ENCODE data around the gene SLC2A9. TPM values are rescaled to one million over a fixed set of nuclear protein-coding genes. Genes with fewer than 3 reads are reported as not detected.

SLC2A9 gene
- total RNA-seq, 6 donors from 2014 or later, result 5.4 to 25.1 (median 13.0) TPM

DNA sequence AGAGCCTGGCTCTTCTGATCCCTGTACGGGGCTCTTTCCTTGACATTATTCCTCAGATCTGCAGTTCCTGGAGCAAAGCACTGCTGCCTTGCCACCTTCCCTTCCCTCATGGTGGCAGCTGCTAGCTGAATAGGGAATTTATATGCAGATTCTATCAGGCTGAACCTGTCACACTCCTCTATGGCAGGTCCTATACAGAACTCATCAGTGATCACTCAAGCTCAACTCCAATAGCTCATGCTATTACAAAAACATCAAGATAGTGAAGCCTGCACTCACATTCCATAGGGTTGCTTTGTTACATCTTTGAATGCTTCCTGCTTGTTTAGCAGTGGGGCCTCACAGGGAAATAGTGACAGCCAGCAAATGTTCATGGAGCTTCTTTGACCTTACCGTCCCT, 71.7 kb downstream of the SLC2A9 start:
- Histone ChIP-seq H3K36me3 (no peaks in the 10 kb centered on the region), H3K4me1 (no peaks in the 10 kb centered on the region), H3K4me3 (no peak overlapping the region), H3K9me3 (no peaks in the 10 kb centered on the region), H3K27ac (no peak overlapping the region), H3K27me3 (no peaks in the 10 kb centered on the region)
- 91 to 92% methylated on average over 2 of the region's 2 CpGs for WGBS, 2 donors
- DNase-seq (no peak), ATAC-seq (ENCODE audit: low FRiP score in 2 of 2) (no peak)
- TF ChIP-seq POLR2A (IDR thresholded peaks at IDR 0.05) (no peak), POLR2AphosphoS5 (IDR thresholded peaks at IDR 0.05) (no peak), EP300 (IDR thresholded peaks at IDR 0.05) (no peak)
- TF ChIP-seq, protein P1, sequence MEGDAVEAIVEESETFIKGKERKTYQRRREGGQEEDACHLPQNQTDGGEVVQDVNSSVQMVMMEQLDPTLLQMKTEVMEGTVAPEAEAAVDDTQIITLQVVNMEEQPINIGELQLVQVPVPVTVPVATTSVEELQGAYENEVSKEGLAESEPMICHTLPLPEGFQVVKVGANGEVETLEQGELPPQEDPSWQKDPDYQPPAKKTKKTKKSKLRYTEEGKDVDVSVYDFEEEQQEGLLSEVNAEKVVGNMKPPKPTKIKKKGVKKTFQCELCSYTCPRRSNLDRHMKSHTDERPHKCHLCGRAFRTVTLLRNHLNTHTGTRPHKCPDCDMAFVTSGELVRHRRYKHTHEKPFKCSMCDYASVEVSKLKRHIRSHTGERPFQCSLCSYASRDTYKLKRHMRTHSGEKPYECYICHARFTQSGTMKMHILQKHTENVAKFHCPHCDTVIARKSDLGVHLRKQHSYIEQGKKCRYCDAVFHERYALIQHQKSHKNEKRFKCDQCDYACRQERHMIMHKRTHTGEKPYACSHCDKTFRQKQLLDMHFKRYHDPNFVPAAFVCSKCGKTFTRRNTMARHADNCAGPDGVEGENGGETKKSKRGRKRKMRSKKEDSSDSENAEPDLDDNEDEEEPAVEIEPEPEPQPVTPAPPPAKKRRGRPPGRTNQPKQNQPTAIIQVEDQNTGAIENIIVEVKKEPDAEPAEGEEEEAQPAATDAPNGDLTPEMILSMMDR (IDR thresholded peaks at IDR 0.05), result no peak

DNA sequence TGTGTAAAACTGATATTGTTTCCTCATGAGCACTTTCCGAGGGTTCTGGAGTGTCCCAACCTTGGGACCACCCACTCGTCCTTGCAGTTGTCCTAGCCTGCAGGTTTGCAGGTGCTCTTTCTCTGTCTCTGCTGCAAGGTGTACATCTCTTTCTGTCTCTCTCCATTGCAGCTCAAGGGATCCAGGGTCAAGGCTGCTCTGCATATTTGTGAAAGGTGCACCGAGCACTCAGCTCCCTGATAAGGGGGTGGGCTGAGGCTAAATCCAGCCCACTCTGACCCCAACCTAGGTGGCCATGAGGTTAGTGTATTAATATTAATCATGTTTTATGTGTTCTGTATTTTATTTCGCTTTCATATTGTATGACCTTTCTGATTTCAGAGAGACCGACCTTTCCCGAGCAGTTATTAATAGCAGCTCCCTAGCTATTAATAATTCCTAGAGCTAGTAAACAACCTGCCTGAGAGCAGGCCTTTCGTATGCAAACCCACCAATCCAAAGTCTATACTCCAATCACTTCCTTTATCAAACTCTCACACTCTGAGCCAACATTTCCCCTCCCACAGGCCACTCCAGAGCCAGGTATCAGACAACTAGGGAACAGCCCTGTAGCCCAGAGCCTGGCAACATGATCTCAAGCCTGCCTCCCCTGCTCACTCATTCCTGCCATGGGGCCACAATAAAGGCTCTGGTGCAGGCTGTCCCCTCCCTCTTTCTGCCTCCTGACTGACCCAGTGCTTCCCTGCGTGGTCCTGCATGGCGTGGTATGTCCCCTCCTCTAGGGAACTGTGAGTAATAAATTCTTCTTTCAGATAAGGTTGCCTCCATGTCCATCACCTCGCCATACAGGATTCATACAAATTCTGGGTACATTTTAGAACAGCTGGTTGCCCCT, 73.9 kb downstream of the SLC2A9 start:
- DNase-seq (no peak), ATAC-seq (ENCODE audit: low FRiP score in 2 of 2) (no peak)
- no peaks in the 10 kb centered on the region for H3K9me3 ChIP-seq
- H3K4me3 ChIP-seq, result no peak overlapping the region
- WGBS, 2 donors, result 88% methylated on average over 10 of the region's 10 CpGs
- no peaks in the 10 kb centered on the region for H3K36me3 ChIP-seq
- H3K27me3 ChIP-seq, result no peaks in the 10 kb centered on the region
- TF ChIP-seq EP300 (IDR thresholded peaks at IDR 0.05) (no peak), POLR2AphosphoS5 (IDR thresholded peaks at IDR 0.05) (no peak), POLR2A (IDR thresholded peaks at IDR 0.05) (no peak)
- TF ChIP-seq, protein P1 (IDR thresholded peaks at IDR 0.05), result no peak
- H3K27ac ChIP-seq, result no peak overlapping the region
- H3K4me1 ChIP-seq, result no peaks in the 10 kb centered on the region

DNA sequence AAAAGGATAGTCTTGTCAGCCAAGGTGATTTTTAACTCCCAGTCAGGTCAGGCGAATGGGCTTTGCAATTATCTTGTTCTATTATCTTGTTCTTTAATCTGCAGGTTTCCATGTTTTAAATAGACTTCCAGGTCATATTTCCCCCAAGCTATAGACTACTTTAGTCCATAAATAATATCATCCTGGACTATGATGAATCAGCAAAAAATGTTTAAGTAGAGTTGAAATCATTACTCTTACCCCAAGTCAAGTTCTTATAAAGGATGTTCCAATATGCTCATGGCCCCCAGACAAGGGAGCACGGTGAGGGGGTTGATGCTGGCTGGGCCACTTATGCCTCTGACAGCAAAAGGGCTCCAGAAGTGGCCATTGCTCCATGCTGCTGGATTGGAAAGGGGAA, 75.1 kb downstream of the SLC2A9 start:
- ATAC-seq (ENCODE audit: low FRiP score in 2 of 2) (no peak), DNase-seq (no peak)
- H3K4me3 ChIP-seq, result no peak overlapping the region
- WGBS, 2 donors, result 91 to 97% methylated on average over 2 of the region's 2 CpGs
- no peaks in the 10 kb centered on the region for H3K27me3 ChIP-seq
- H3K4me1 ChIP-seq, result no peaks in the 10 kb centered on the region
- no peaks in the 10 kb centered on the region for H3K9me3 ChIP-seq
- no peaks in the 10 kb centered on the region for H3K36me3 ChIP-seq
- no peak for TF ChIP-seq EP300 (IDR thresholded peaks at IDR 0.05)
- TF ChIP-seq POLR2AphosphoS5 (IDR thresholded peaks at IDR 0.05), result no peak
- TF ChIP-seq, protein P1 (IDR thresholded peaks at IDR 0.05), result no peak
- TF ChIP-seq POLR2A (IDR thresholded peaks at IDR 0.05), result no peak
- H3K27ac ChIP-seq, result no peak overlapping the region

DNA sequence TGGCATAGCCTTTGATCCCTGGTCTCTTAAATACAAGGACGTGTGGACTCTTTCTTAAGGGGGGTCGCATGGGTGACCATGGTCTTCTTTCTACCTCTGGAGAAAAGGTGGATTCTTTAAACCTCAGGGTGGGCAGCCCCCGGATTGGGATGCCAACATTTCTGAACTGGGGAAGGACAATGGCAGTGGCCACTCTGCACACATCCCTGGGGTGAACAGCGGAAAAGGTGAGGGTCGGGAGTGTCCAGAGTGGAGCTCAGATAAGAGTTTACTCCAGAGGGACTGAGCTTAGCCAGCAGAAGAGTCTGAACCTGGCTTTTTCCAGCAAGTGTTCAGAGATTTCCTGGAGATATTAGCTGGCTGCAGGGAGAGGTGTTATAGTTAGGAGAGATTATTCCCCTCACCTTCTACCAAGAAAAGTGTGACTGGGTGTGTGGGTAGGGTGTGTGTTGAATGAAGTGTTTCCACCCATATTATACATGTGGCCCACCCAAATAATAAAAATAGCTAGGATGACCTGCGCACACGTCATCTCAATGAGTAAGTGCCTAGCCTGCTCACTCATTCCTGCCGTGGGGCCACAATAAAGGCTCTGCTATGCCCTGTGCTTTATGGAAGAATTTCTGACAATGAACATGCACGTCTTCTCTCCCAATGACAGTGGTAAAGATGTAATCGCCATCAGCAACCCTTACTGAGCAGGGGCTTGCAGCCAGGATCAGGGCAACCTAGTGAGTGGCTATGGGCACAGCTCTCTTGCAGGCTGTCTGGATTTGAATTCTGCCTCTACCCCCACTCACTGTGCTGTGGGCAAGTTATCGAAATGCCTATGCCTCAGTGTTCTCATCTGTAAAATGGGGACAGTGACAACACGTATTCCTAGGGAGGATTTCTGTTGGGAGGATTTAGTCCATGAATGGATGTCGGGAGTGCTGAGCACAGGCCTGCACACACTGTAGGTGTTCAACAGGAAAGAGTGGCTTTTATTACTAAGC, 76.6 kb downstream of the SLC2A9 start:
- H3K9me3 ChIP-seq, result no peaks in the 10 kb centered on the region
- H3K27me3 ChIP-seq, result no peaks in the 10 kb centered on the region
- TF ChIP-seq EP300 (IDR thresholded peaks at IDR 0.05) (no peak), POLR2A (IDR thresholded peaks at IDR 0.05) (no peak), POLR2AphosphoS5 (IDR thresholded peaks at IDR 0.05) (no peak)
- TF ChIP-seq, protein P1 (IDR thresholded peaks at IDR 0.05), result no peak
- DNase-seq, result no peak
- no peak overlapping the region for H3K27ac ChIP-seq
- no peaks in the 10 kb centered on the region for H3K36me3 ChIP-seq
- ATAC-seq (ENCODE audit: low FRiP score in 2 of 2), result no peak
- 87 to 95% methylated on average over 13 of the region's 13 CpGs for WGBS, 2 donors
- H3K4me1 ChIP-seq, result no peaks in the 10 kb centered on the region
- H3K4me3 ChIP-seq, result no peak overlapping the region
